Gastroesophageal sphincter (tissue), 3 donors: Measurements from ENCODE around the gene ARHGAP36.

Experiments
- EP300 ChIP-seq: sonication (generic); formaldehyde crosslinking; IDR thresholded peaks from one replicate; pipeline ENCODE4 v1.6.1; 2017; ENCODE audit warnings: antibody characterized with exemption, mild to moderate bottlenecking
- TF ChIP-seq, protein P1 (sequence below), 4 experiments: fragments of 200-600 bp in 2 of 4; fragments of 450-650 bp in 2 of 4; sonication (generic) in 1 of 4; IDR thresholded peaks; one replicate each; pipeline ENCODE4 v1.5.1; 2017 to 2019; ENCODE audit warnings: antibody characterized with exemption in 4 of 4, mild to moderate bottlenecking in 2 of 4, moderate library complexity in 2 of 4

DNA sequence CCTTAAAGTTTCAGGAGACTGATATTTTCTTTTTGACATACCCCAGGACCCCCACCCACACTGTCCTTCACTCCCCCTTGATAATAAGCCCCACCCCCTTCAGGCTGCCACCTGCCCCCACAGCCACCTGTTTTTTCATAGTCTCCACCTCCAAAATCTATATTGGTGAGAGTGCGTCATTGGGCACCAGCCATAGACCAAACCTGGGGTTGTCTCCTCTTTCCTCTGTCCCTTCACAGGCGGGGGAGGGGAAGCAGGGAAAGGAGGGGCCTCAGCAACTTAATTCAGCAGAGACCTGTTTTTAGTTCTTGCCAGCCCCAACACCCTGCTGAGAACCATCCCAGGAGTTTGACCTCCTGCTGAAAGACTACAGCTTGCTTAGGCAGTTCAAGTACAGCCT, 1.1 kb downstream of the ARHGAP36 start:
- TF ChIP-seq, protein P1, sequence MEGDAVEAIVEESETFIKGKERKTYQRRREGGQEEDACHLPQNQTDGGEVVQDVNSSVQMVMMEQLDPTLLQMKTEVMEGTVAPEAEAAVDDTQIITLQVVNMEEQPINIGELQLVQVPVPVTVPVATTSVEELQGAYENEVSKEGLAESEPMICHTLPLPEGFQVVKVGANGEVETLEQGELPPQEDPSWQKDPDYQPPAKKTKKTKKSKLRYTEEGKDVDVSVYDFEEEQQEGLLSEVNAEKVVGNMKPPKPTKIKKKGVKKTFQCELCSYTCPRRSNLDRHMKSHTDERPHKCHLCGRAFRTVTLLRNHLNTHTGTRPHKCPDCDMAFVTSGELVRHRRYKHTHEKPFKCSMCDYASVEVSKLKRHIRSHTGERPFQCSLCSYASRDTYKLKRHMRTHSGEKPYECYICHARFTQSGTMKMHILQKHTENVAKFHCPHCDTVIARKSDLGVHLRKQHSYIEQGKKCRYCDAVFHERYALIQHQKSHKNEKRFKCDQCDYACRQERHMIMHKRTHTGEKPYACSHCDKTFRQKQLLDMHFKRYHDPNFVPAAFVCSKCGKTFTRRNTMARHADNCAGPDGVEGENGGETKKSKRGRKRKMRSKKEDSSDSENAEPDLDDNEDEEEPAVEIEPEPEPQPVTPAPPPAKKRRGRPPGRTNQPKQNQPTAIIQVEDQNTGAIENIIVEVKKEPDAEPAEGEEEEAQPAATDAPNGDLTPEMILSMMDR (IDR thresholded peaks at IDR 0.05): no peak
- no peak for TF ChIP-seq EP300
